ENCODE data around the gene PIAS1. TPM values are rescaled to one million over a fixed set of nuclear protein-coding genes. Genes with fewer than 3 reads are reported as not detected.

Gene PIAS1
- total and polyA plus RNA-seq, 9 of the 15 experiments (the other 6 are each of a cell fraction or from before 2014, with no cell fraction given) = 18.0 to 59.1 (median 28.5) TPM

- TF ChIP-seq ZNF592 (IDR thresholded peaks at IDR 0.05) (no peak), ATF2 (CRISPR knock-in tag; IDR thresholded peaks at IDR 0.05) (no peak), ZBTB33 (CRISPR knock-in tag; IDR thresholded peaks at IDR 0.05) (no peak), SUPT5H (IDR thresholded peaks at IDR 0.05) (0 out of 2 replicates have a peak, but pooled peaks have one; percentile 26), TRIM28 (IDR thresholded peaks at IDR 0.05) (no peak), SRSF7 (optimal IDR thresholded peaks at IDR 0.05; ENCODE audit: low read depth, low read length) (no peak), RAD51 (IDR thresholded peaks at IDR 0.05; ENCODE audit: borderline replicate concordance, low read depth) (no peak), ZNF407 (IDR thresholded peaks at IDR 0.05; ENCODE audit: low read depth) (no peak)
Observed at GRCh38 chr15:68197661-68198437, 143.7 kb downstream of the PIAS1 start (continued).

All from K562 (cell line).